ENCODE results near the gene PIK3CB. TPM values are rescaled to one million over a fixed set of nuclear protein-coding genes. Genes with fewer than 3 reads are reported as not detected.

Gene PIK3CB
- total RNA-seq, 1 experiment from 2014 or later = 29.7 TPM

DNA sequence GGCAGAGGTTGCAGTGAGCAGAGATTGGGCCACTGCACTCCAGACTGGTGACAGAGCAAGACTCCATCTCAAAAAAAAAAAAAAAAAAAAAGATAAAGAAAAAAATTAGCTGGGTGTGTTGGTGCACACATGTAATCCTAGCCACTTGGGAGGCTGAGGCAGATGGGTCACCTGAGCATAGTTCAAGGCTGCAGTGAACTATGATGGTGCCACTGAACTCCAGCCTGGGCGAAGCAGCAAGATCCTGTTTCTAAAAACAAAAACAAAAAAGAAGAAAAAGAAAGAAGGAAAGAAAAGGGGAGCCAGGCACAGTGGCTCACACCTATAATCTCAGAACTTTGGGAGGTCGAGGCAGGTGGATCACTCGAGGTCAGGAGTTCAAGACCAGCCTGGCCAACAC, 32.9 kb downstream of the PIK3CB start:
- TF ChIP-seq, protein P1, sequence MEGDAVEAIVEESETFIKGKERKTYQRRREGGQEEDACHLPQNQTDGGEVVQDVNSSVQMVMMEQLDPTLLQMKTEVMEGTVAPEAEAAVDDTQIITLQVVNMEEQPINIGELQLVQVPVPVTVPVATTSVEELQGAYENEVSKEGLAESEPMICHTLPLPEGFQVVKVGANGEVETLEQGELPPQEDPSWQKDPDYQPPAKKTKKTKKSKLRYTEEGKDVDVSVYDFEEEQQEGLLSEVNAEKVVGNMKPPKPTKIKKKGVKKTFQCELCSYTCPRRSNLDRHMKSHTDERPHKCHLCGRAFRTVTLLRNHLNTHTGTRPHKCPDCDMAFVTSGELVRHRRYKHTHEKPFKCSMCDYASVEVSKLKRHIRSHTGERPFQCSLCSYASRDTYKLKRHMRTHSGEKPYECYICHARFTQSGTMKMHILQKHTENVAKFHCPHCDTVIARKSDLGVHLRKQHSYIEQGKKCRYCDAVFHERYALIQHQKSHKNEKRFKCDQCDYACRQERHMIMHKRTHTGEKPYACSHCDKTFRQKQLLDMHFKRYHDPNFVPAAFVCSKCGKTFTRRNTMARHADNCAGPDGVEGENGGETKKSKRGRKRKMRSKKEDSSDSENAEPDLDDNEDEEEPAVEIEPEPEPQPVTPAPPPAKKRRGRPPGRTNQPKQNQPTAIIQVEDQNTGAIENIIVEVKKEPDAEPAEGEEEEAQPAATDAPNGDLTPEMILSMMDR (IDR thresholded peaks at IDR 0.05; ENCODE audit: insufficient read depth in 1 of 2, low read depth in 1 of 2, low read length in 1 of 2, severe bottlenecking in 1 of 2, unreplicated experiment in 1 of 2) = no peak
- Mint-ChIP-seq H3K27me3 (ENCODE audit: insufficient read depth, unreplicated experiment) (no peaks in the 10 kb centered on the region), H3K36me3 (ENCODE audit: insufficient read depth, unreplicated experiment) (peaks cover 4% of the 10 kb centered on the region), H3K27ac (ENCODE audit: unreplicated experiment) (no peak overlapping the region), H3K4me3 (ENCODE audit: unreplicated experiment) (no peak overlapping the region), H3K9me3 (ENCODE audit: unreplicated experiment) (no peaks in the 10 kb centered on the region), H3K4me1 (ENCODE audit: low read depth, unreplicated experiment) (no peaks in the 10 kb centered on the region)
- POLR2A ChIA-PET = no interaction called here
- Histone ChIP-seq H3K4me1 (no peaks in the 10 kb centered on the region), H3K27me3 (replicated peaks; ENCODE audit: control insufficient read depth, insufficient read depth, low read length) (no peaks in the 10 kb centered on the region), H3K36me3 (ENCODE audit: control insufficient read depth, insufficient read depth, low read length) (no peaks in the 10 kb centered on the region), H3K9me3 (no peaks in the 10 kb centered on the region), H3K4me3 (ENCODE audit: low read depth, low read length) (no peak overlapping the region)
- intact Hi-C loops (cut with micrococcal nuclease; ENCODE audit: unreplicated experiment) = no loop called here
- BruUV-seq (replicated peaks) = no TSS peak
- CTCF ChIA-PET = no interaction called here
- no peak for DNase-seq

DNA sequence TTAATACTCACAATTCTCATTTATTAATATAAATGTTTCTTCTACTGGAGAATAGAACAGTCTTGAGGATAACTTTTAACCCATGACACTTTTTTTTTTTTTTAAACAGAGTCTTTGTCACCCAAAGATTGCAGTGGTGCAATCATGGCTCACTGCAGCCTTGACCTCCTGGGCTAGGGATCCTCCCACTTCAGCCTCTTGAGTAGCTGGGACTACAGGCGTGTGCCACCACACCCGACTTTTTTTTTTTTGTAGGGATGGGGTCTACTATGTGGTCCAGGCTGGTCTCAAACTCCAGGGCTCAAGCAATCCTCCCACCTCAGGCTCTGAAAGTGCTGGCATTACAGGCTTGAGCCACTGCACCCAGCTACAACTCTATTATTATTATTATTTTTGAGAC, 34.5 kb downstream of the PIK3CB start:
- DNase-seq = no peak
- Histone ChIP-seq H3K27me3 (replicated peaks; ENCODE audit: control insufficient read depth, insufficient read depth, low read length) (no peaks in the 10 kb centered on the region), H3K9me3 (no peaks in the 10 kb centered on the region), H3K4me1 (no peaks in the 10 kb centered on the region), H3K36me3 (ENCODE audit: control insufficient read depth, insufficient read depth, low read length) (no peaks in the 10 kb centered on the region), H3K4me3 (ENCODE audit: low read depth, low read length) (no peak overlapping the region)
- no TSS peak for BruUV-seq (replicated peaks)
- H3K36me3 Mint-ChIP-seq (ENCODE audit: insufficient read depth, unreplicated experiment) = peaks cover 4% of the 10 kb centered on the region
- H3K4me3 Mint-ChIP-seq (ENCODE audit: unreplicated experiment) = no peak overlapping the region
- no peak overlapping the region for H3K27ac Mint-ChIP-seq (ENCODE audit: unreplicated experiment)
- CTCF ChIA-PET = interaction anchor here (0.6 kb wide), 1 partner anchor 27 kb away, joined by 3 read pairs; no protein-coding TSS in a partner anchor
- POLR2A ChIA-PET = no interaction called here
- no peaks in the 10 kb centered on the region for H3K9me3 Mint-ChIP-seq (ENCODE audit: unreplicated experiment)
- intact Hi-C loops (cut with micrococcal nuclease; ENCODE audit: unreplicated experiment) = no loop called here
- no peaks in the 10 kb centered on the region for H3K4me1 Mint-ChIP-seq (ENCODE audit: low read depth, unreplicated experiment)
- TF ChIP-seq, protein P1 (IDR thresholded peaks at IDR 0.05; ENCODE audit: insufficient read depth in 1 of 2, low read depth in 1 of 2, low read length in 1 of 2, severe bottlenecking in 1 of 2, unreplicated experiment in 1 of 2) = no peak
- H3K27me3 Mint-ChIP-seq (ENCODE audit: insufficient read depth, unreplicated experiment) = no peaks in the 10 kb centered on the region

DNA sequence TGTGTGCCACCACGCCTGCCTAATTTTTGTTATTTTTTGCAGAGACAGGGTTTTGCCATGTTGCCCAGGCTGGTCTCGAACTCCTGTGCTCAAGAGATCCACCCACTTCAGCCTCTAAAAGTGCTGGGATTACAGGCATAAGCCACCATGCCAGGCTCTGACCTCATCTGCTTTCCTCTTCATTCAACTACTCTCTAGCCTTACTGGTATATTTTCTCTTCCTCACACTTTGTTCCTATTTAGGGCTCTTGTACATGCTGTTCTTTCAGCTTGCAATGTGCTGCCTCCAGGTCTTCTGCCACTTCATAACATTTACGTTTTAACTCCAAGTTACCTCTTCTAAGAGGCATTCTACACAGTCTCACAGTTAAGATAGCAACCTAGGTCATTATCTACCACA, 34.9 kb downstream of the PIK3CB start:
- H3K36me3 Mint-ChIP-seq (ENCODE audit: insufficient read depth, unreplicated experiment) = peaks cover 4% of the 10 kb centered on the region
- Histone ChIP-seq H3K27me3 (replicated peaks; ENCODE audit: control insufficient read depth, insufficient read depth, low read length) (no peaks in the 10 kb centered on the region), H3K4me3 (ENCODE audit: low read depth, low read length) (no peak overlapping the region), H3K4me1 (no peaks in the 10 kb centered on the region), H3K9me3 (no peaks in the 10 kb centered on the region), H3K36me3 (ENCODE audit: control insufficient read depth, insufficient read depth, low read length) (no peaks in the 10 kb centered on the region)
- ChIA-PET CTCF (interaction anchor here (0.6 kb wide), 1 partner anchor 27 kb away, joined by 3 read pairs; no protein-coding TSS in a partner anchor), POLR2A (no interaction called here)
- no peak overlapping the region for H3K4me3 Mint-ChIP-seq (ENCODE audit: unreplicated experiment)
- H3K27ac Mint-ChIP-seq (ENCODE audit: unreplicated experiment) = no peak overlapping the region
- intact Hi-C loops (cut with micrococcal nuclease; ENCODE audit: unreplicated experiment) = no loop called here
- TF ChIP-seq, protein P1 (IDR thresholded peaks at IDR 0.05; ENCODE audit: insufficient read depth in 1 of 2, low read depth in 1 of 2, low read length in 1 of 2, severe bottlenecking in 1 of 2, unreplicated experiment in 1 of 2) = no peak
- no peaks in the 10 kb centered on the region for H3K9me3 Mint-ChIP-seq (ENCODE audit: unreplicated experiment)
- H3K4me1 Mint-ChIP-seq (ENCODE audit: low read depth, unreplicated experiment) = no peaks in the 10 kb centered on the region
- BruUV-seq (replicated peaks) = no TSS peak
- no peak for DNase-seq
- no peaks in the 10 kb centered on the region for H3K27me3 Mint-ChIP-seq (ENCODE audit: insufficient read depth, unreplicated experiment)
